ENCODE measurements around the gene PSPN.
A peak's percentile ranks its signal among the peaks of the same experiment; 100 is the strongest.
"Not testable (repeated sequence)": the region's sequence is repeated elsewhere in the genome, so short reads cannot be mapped to it uniquely, and the experiment has no call there.

Gene PSPN

DNA sequence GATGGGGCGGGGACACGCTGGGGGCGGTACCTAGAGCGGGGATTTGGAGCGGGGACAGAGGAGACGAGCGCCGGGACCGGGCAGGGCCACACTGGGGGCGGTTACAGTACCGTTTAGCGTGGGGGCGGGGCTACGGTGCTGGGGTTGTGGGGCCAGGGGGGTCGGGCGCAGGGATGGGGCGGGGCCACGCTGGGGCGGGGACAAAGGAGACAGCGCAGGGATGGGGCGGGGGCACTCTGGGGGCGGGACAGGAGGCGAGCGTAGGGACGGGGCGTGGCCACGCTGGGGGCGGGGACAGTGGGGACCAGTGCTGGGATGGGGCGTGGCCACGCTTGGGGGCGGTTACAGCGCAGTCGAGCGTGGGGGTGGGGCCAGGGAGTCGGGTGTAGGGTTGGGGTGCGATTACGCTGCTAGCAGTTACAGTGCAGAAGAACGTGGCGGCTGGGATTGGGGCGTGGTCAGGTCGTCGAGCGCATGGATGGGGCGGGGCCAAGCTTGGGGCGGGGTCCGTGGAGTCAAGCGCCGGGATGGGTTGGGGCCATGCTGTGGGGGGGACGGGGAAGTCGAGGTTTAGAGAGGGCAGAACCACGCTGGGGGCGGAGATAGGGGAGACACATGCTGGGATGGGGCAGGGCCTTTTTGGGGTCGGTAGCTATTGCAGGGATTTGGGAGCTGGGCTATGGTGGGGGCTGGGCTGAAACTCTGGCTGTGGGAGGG is 2.5 kb downstream of the PSPN start:
- peak; percentile 98 for DNase-seq

GRCh38 chr19:6372594-6373095 is 3.1 kb downstream of the PSPN start, which contains the start of gene ALKBH7:
TSS of gene ALKBH7 (plus strand) at chr19:6372794. CDS start at chr19:6372821, 27 bp downstream.
- DNase-seq = peak; percentile 99

DNA sequence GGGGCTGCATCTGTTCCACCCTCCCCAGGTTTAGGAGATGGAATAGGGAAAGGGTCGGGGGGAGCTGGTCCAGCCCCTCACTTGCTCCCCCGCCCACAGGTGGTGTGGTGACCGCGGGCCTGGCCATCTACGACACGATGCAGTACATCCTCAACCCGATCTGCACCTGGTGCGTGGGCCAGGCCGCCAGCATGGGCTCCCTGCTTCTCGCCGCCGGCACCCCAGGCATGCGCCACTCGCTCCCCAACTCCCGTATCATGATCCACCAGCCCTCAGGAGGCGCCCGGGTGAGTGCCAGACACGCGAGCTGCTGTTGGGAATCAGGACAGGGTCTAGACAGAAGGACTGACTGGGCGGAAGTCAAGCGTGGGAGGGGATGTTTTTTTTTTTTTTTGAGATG is 11.4 kb downstream of the PSPN start:
- DNase-seq = no peak

GRCh38 chr19:6362351-6362801 is 13.4 kb downstream of the PSPN start:
- peak; percentile 24 to 62 for DNase-seq

- peak in 1 of 2 donors; percentile 19 for DNase-seq
Measured at GRCh38 chr19:6362027-6362350, 13.7 kb downstream of the PSPN start.

DNA sequence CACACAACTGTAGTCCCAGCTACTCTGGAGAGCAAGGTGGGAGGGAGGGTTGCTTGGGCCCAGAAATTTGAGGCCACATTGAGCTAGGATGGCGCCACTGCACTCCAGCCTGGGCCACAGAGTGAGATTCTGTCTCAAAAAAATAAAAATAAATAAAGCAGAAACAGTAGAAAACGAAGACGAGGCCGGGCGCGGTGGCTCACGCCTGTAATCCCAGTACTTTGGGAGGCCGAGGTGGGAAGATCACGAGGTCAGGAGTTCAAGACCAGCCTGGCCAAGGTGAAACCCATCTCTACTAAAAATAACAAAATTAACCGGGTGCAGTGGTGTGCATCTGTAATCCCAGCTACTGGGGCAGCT is 14.9 kb downstream of the PSPN start:
- DNase-seq = not testable (repeated sequence)

- not testable (repeated sequence) for DNase-seq
Measured at GRCh38 chr19:6360445-6360844, 15.3 kb downstream of the PSPN start.

DNA sequence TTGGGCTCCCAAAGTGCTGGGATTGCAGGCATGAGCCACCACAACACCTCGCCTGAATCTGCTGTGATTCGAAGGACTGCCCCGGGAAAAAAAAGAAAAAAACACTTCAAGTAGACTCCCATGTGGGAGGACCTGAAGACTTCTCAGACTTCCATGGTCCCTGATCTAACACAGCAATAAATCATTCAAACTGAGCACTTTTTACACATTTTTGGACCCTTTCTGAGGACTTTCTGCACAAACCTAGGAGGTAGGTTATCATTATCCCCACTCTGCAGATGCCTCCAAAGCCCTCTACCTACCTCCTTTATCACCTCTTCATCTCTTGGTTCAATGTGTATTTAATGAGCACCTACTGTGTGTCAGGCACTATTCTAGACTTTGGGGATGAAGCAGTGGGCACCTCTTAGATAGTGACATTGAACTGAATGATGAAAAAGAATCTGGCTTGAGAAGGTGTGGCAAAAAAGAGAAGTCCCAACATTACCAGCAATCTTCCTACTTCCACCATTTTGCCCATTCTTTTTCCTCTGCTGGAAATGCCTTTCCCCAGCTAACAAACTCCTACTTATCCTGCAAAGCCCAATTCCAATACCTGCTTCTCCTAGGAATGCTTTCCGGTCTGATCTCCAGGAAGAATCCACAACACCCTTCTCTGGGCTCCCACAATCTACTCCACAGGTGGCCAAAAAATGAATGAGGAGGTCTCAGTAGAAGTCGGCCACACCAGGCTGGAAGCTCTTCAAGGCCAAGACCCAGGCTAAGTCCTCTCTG is 16.0 kb downstream of the PSPN start:
- no peak for DNase-seq

DNA sequence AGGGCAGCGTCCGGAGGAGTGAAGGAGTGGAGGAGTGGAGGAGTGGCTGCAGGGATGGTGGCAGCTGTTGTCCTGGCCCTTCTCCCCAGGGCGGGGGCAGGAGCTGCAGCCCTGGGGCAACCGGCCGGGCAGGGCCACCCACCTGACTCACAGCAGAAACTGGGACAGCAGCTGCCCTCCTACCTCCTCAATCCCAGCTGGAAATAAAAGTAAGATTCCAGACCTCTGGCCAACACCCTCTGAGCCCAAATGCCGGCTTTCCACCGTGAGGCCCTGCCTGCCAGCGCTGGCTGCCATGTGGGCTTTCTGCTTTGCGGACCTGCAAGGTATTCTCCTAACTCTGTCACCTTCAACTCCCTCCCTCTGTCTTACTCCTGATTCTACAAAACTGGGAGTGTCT is 17.7 kb downstream of the PSPN start:
- no peak for DNase-seq

DNA sequence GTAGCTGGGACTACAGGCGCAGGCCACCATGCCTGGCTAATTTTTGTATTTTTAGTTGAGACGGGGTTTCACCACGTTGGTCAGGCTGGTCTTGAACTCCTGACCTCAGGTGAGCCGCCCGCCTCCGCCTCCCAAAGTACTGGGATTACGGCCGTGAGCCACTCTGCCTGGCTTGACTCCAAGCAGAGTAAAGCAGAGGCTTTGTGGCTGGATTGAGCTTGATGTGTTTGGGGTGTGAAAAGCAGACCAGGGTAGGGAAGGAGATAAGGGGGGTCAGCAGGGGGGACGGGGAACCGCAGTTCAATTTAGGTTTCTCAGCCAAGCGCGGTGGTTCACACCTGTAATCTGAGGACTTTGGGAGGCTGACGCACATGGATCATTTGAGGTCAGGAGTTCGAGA is 18.6 kb downstream of the PSPN start:
- no peak for DNase-seq

- DNase-seq = not testable (repeated sequence)
Measured at GRCh38 chr19:6355321-6356040, 20.3 kb downstream of the PSPN start.

- no peak for DNase-seq
Measured at GRCh38 chr19:6354098-6354674, 21.5 kb downstream of the PSPN start.

- DNase-seq = no peak
Measured at GRCh38 chr19:6352381-6353165, 23.2 kb downstream of the PSPN start.

DNA sequence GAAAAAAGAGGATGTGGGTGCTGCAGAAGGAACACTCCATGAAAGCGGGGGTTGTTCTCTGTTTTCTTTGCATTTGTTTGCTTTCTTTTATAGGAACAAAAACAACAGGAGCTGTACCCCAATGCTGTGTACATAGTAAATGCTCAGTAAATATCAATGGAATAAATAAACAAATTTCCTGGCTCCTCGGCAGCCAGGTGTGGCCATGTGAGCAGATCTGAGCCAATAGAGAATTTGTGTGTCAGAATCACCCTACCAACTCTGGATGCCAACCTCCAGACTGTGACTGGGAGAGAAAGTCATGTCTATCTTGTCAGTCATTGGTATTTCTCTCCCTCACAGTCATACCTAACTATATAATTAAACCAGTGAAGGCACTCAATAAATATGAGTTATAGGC is 25.0 kb downstream of the PSPN start:
- DNase-seq = no peak

- not testable (repeated sequence) for DNase-seq
Measured at GRCh38 chr19:6349271-6349670, 26.5 kb downstream of the PSPN start.

GRCh38 chr19:6343462-6343861 is 32.3 kb downstream of the PSPN start:
- DNase-seq = no peak

GRCh38 chr19:6340493-6341201 is 35.1 kb downstream of the PSPN start:
- DNase-seq = no peak

DNA sequence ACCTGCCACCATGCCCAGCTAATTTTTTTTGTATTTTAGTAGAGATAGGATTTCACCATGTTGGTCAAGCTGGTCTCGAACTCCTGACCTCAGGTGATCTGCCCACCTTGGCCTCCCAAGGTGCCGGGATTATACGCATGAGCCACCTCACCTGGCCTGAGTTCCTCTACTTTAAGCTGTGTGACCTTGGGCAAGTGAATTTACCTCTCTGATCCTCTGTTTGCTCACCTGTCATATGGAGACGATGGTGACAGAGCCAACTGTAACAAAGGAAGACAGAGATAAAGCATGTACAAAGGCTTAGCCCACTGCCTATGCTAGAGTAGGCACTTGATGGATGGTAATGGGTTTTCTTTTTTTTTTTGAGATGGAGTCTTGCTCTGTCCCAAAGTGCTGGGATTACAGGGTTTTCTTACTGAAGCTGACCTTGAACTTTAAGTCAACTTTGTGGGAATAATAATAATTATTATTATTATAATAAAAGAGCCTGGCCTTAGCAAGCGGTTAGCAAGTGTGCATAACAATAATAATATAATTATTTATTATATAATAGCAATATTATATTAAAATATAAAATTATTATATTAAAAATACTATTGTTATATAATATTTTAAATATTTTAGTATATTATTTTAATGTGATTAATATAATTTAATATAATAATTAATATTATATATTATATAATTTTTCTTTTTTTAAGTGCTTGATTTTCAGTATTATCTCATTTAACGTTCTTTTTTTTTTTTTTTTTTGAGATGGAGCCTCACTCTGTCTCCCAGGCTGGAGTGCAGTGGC is 41.0 kb downstream of the PSPN start:
- no peak for DNase-seq

GRCh38 chr19:6333439-6333838 is 42.3 kb downstream of the PSPN start, which contains the start of gene ACER1:
TSS of gene ACER1 (minus strand) at chr19:6333612. CDS start at chr19:6333551, 61 bp downstream.
- no peak for DNase-seq

- no peak for DNase-seq
Measured at GRCh38 chr19:6326815-6327214, 48.9 kb downstream of the PSPN start.

- no peak for DNase-seq
Measured at GRCh38 chr19:6325614-6326013, 50.1 kb downstream of the PSPN start.

Measured in CD4-positive, alpha-beta T cell treated with Interleukin-4 for 1 hour (primary cell).